Ovary (tissue), 3 donors: ENCODE results near the gene TMA7.

Source experiments
- CTCF ChIP-seq, 3 donors: fragments of 450-650 bp in 2 of 3; fragments of 200-600 bp in 1 of 3; IDR thresholded peaks; one replicate each; pipeline versions ENCODE4 v1.5.1 to v1.8.0; 2016 to 2022; ENCODE audit warnings: antibody characterized with exemption in 3 of 3, mild to moderate bottlenecking in 1 of 3
- POLR2A ChIP-seq: fragments of 450-650 bp; IDR thresholded peaks from one replicate; pipeline ENCODE4 v1.6.1; 2017; ENCODE audit warnings: antibody characterized with exemption, mild to moderate bottlenecking, moderate library complexity
- donor health status: DM: no; HTN: no; CAD: no.

DNA sequence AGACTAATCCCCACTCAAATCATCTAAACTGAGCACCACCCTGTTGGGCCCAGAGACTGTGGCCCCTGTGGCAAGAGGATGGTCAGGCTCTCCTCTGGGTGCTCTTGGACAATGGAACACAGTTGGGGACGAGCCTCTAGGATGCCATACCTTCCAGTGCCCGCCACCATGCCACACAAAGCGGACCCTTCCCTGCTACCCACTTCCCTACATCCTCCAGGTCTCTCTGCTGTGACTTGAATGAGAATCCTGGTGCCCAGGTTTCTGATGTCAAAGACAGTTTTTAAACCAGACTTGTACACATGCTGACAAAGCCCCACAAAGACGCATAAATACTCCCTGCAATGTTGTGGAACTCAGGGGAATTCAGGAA lies 4.8 kb upstream of the TMA7 start:
- TF ChIP-seq POLR2A: no peak
- no peak for TF ChIP-seq CTCF (IDR thresholded peaks at IDR 0.05)
